NCI-H1417 treated with DMSO at 0.1 percent for 48 hours (cell line): ENCODE measurements around the gene COPZ2.
A peak's percentile ranks its signal among the peaks of the same experiment; 100 is the strongest.

Experiments used
- DNase-seq: peaks from one replicate; lab custom pipeline; 2025; lab: John Stamatoyannopoulos, UW

The COPZ2 gene

GRCh38 chr17:47983492-47984223 lies 53.9 kb downstream of the COPZ2 start:
- DNase-seq: no peak

- DNase-seq: no peak
Measured at GRCh38 chr17:47982645-47983390, 54.8 kb downstream of the COPZ2 start.

- no peak for DNase-seq
Measured at GRCh38 chr17:47982091-47982617, 55.4 kb downstream of the COPZ2 start.

GRCh38 chr17:47981462-47981861 lies 56.1 kb downstream of the COPZ2 start:
- DNase-seq: no peak

GRCh38 chr17:47980541-47980940 lies 57.1 kb downstream of the COPZ2 start:
- DNase-seq: no peak

- peak; percentile 44 for DNase-seq
Measured at GRCh38 chr17:47978324-47978723, 59.3 kb downstream of the COPZ2 start.
